ENCODE data around the gene TRNP1. TPM values are rescaled to one million over a fixed set of nuclear protein-coding genes. Genes with fewer than 3 reads are reported as not detected.

The TRNP1 gene
- total RNA-seq, 1 donor from 2014 or later, result 37.6 TPM

DNA sequence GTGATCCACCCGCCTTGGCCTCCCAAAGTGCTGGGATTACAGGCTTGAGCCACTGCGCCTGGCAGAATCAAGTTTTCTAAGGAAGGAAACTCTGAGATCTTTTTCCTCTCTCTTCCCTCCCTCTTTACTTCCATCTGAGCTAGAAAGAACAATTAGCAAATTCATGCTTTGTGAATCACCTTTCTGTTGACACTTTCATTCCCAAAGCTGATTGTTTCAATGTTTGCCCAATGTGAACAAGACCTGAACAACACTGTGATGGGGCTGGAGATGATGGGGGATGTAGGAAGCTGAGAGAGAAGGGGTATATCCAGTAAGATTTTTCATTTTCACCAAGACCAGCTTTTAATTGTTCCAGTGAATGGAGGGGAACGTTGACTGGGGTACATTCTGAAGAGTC is 24.8 kb downstream of the TRNP1 start:
- Histone ChIP-seq H3K36me3 (no peaks in the 10 kb centered on the region), H3K4me3 (no peak overlapping the region), H3K27ac (no peak overlapping the region), H3K4me1 (peaks cover 0 to under 1% of the 10 kb centered on the region in 2 donors), H3K27me3 (no peaks in the 10 kb centered on the region), H3K9me3 (no peaks in the 10 kb centered on the region)
- no peak for DNase-seq (ENCODE audit: low spot score in 2 of 2)
- TF ChIP-seq, protein P1, sequence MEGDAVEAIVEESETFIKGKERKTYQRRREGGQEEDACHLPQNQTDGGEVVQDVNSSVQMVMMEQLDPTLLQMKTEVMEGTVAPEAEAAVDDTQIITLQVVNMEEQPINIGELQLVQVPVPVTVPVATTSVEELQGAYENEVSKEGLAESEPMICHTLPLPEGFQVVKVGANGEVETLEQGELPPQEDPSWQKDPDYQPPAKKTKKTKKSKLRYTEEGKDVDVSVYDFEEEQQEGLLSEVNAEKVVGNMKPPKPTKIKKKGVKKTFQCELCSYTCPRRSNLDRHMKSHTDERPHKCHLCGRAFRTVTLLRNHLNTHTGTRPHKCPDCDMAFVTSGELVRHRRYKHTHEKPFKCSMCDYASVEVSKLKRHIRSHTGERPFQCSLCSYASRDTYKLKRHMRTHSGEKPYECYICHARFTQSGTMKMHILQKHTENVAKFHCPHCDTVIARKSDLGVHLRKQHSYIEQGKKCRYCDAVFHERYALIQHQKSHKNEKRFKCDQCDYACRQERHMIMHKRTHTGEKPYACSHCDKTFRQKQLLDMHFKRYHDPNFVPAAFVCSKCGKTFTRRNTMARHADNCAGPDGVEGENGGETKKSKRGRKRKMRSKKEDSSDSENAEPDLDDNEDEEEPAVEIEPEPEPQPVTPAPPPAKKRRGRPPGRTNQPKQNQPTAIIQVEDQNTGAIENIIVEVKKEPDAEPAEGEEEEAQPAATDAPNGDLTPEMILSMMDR (IDR thresholded peaks at IDR 0.05), result no peak
- intact Hi-C loops (cut with DNase I), result no loop called here

- no peaks in the 10 kb centered on the region for H3K27me3 ChIP-seq
- no peak overlapping the region for H3K4me3 ChIP-seq
- no peaks in the 10 kb centered on the region for H3K36me3 ChIP-seq
- H3K4me1 ChIP-seq, result no peaks in the 10 kb centered on the region
- DNase-seq (ENCODE audit: low spot score in 2 of 2), result no peak
- TF ChIP-seq, protein P1 (IDR thresholded peaks at IDR 0.05), result no peak
- H3K9me3 ChIP-seq, result no peaks in the 10 kb centered on the region
- intact Hi-C loops (cut with DNase I), result no loop called here
- peak overlapping the region in 1 of 2 donors; percentile 7 for H3K27ac ChIP-seq
Measured at GRCh38 chr1:27021354-27022031, 28.0 kb downstream of the TRNP1 start.

GRCh38 chr1:27025718-27026117 is 32.2 kb downstream of the TRNP1 start:
- Histone ChIP-seq H3K4me1 (peaks cover 0 to 15% of the 10 kb centered on the region in 2 donors), H3K27ac (no peak overlapping the region), H3K9me3 (no peaks in the 10 kb centered on the region), H3K36me3 (no peaks in the 10 kb centered on the region), H3K4me3 (no peak overlapping the region), H3K27me3 (no peaks in the 10 kb centered on the region)
- intact Hi-C loops (cut with DNase I), result no loop called here
- TF ChIP-seq, protein P1 (IDR thresholded peaks at IDR 0.05), result no peak
- DNase-seq (ENCODE audit: low spot score in 2 of 2), result no peak

- H3K9me3 ChIP-seq, result no peaks in the 10 kb centered on the region
- TF ChIP-seq, protein P1 (IDR thresholded peaks at IDR 0.05), result no peak
- no peaks in the 10 kb centered on the region for H3K27me3 ChIP-seq
- DNase-seq (ENCODE audit: low spot score in 2 of 2), result peak; percentile 57 to 89
- peaks cover 9 to 22% of the 10 kb centered on the region in 2 donors for H3K4me1 ChIP-seq
- no peaks in the 10 kb centered on the region for H3K36me3 ChIP-seq
- H3K27ac ChIP-seq, result peak overlapping the region; percentile 71 to 92
- intact Hi-C loops (cut with DNase I), result loop anchor here (1.0 kb wide), 2 partner anchors 14 to 28 kb away; no protein-coding TSS in a partner anchor
- H3K4me3 ChIP-seq, result peak overlapping the region in 1 of 2 donors; percentile 14
Measured at GRCh38 chr1:27026621-27027574, 33.4 kb downstream of the TRNP1 start.

- Histone ChIP-seq H3K4me3 (no peak overlapping the region), H3K27me3 (no peaks in the 10 kb centered on the region), H3K36me3 (no peaks in the 10 kb centered on the region), H3K27ac (peak overlapping the region; percentile 71 to 92), H3K4me1 (peaks cover 11 to 25% of the 10 kb centered on the region in 2 donors), H3K9me3 (no peaks in the 10 kb centered on the region)
- intact Hi-C loops (cut with DNase I), result loop anchor here (1.0 kb wide), 2 partner anchors 14 to 28 kb away; no protein-coding TSS in a partner anchor
- no peak for DNase-seq (ENCODE audit: low spot score in 2 of 2)
- TF ChIP-seq, protein P1 (IDR thresholded peaks at IDR 0.05), result no peak
Measured at GRCh38 chr1:27027575-27028250, 34.2 kb downstream of the TRNP1 start.

Data from ascending aorta (tissue), 2 donors.